Posterior vena cava (tissue), 2 donors: ENCODE data around the gene CDC27. TPM values are rescaled to one million over a fixed set of nuclear protein-coding genes. Genes with fewer than 3 reads are reported as not detected.
"Not testable (repeated sequence)": the region's sequence is repeated elsewhere in the genome, so short reads cannot be mapped to it uniquely, and the experiment has no call there.

Source experiments
- DNase-seq: peaks from one replicate; pipeline ENCODE4 v3.0.0-alpha.2; 2020; ENCODE audit warnings: low spot score
- intact Hi-C, 2 donors: fragments of 100-400 bp; cut with DNase I; formaldehyde crosslinking; loops; one replicate each; pipeline versions ENCODE4 v1.14.1 to v1.14.2; 2022 to 2023
- total RNA-seq, 2 donors: library from RNA; stranded (reverse); fragmentation: NEBNext Ultra II Directional; extraction: Animal tissue kit (Norgen Biotek cat#: 25700); gene quantifications; one replicate each; pipeline ENCODE4 v1.2.1, GENCODE V29; 2021
- donor health status: DM: yes; HTN: yes; CAD: no.
- donor health status: DM: yes; HTN: yes; CAD: no.

CDC27 gene
- total RNA-seq, 2 donors from 2014 or later, result 82.7 to 103 TPM

DNA sequence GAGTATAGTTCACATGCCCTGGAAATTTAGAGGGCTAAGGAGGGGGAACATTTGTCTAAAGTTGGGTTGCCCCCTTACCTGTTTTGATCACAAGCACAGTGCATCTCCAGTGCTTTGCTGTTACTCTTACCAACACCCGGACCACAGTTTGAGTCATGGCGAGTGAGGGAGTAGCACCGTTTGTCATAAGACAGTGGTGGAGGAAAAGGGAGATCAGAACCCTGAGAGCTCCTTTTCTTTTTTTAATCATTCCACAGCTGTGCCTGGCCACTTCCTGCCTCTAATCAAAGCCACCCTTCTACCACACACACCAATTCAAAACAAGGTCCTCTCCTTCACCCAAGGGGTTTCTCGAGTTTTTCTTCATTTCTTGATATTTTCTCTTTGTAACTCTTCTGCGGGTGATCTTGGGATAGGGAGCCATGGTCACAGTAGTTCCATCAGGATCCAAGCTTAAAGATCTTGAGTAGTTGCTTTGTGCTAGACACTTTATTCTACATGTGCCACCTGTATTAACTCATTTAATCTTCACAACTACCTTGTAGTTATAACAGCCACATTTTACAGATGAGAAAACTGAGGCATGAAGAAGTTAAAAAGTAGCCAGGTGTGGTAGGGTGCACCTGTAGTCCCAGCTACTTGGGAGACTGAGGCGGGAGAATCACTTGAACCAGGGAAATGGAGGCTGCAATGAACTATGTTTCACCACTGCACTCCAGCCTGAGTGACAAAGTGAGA lies 15.1 kb upstream of the CDC27 start:
- DNase-seq, result no peak
- intact Hi-C loops, result no loop called here

DNA sequence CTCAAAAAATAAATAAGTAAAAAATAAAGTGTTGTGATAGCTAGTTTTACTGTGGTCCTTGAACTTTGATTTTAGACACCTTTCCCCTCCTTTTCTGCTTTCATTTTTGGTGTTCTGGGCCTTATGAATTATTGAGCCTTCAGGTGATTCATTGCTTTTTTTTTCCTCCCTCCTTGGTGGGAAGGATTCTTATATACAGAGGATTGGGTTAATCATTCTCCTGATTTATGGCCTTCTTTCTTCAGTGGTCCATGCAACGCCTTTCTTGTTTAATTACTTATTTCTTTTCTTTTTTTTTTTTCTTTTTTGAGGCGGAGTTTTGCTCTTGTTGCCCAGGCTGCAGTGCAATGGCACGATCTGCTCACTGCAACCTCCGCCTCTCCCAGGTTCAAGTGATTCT lies 12.1 kb upstream of the CDC27 start:
- intact Hi-C loops, result no loop called here
- DNase-seq, result no peak

DNA sequence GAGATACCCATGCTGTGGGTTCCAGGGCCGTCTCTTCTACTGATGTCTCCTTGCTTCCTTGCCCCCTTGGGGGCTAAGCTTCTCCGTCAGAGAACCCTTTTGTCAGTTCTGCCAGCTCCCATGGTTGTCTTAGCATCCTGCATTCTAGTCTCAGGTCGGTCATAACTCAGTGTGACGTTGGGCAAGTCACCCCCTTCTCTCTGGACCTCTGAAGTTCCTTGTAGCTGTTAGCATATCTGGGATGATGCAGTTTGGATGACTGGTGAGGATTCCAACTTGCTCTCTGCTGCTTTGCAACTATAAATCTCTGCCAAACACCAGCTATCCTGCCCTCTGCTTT lies 11.2 kb upstream of the CDC27 start:
- intact Hi-C loops, result no loop called here
- DNase-seq, result no peak

DNA sequence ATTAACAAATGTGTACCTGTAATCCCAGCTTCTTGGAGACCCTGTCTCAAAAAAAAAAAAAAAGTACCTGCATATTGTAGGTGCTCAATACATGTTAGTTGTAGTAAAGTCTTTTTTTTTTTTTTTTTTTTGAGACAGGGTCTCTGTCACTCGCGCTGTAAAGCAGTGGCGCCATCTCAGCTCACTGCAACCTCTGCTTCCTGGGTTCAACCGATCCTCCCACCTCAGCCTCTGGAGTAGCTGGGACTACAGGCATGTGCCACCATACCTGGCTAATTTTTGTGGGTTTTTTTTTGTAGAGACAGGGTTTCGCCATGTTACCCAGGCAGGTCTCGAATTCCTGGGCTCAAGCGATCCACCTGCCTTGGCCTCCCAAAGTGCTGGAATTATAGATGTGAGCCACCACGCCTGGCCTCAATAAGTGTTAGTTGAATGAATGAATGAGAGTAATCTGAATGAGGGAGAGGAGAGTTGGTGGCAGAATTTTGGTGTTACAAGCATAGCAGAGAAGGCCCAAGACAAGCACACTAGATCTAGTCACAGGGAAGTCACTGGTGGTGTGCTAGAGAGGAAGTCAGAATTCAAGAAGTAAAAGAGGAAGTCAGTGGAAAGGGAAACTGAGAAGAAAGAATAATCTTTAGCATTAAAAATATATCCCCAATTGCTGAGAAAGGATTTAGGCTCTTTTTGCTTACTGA lies 10.7 kb upstream of the CDC27 start:
- DNase-seq, result no peak
- intact Hi-C loops, result no loop called here

DNA sequence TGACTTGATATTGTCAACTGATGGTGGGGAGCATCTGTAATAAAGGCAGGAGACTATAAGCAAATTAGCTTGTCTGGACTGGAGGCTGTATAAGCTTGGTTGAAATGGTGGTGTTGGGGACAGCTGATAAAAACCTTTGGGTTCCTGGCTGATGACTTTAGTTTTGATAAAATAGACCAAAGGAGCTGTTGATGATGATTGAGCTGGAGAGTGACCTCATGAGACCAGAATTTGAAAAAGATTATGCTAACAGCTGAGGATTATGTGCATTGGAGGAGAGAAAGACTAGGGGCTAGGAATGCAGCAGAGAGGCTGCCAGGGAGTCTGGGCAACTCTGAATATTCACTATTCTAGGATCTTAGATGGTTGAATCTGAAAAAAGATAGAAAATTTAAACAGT lies 8.7 kb upstream of the CDC27 start:
- no peak for DNase-seq
- intact Hi-C loops, result no loop called here

DNA sequence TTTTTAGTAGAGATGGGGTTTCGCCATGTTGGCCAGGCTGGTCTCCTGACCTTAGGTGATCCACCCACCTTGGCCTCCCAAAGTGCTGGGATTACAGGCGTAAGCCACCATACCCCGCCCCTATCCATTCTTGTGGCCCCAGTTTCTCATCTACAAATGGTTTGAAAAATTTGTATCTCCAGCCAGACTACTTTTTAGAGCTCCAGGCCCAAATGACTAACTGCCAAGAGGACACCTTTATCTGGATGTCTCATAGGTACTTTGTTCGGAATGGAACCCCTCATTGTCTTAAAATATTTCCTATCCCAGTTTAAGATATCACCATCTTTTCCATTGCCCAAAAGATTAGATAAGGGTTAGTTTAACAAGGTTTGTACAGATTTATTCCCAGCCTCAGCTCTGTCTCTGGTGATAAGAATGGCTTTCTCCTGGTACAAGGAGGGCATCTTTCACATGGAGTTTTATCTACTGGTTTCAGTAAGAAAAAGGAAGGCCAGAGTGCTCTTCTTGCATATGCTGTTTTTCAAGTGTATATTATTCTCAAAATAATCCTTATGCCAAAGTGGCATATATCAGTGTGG lies 4.9 kb upstream of the CDC27 start:
- DNase-seq, result no peak
- intact Hi-C loops, result no loop called here

DNA sequence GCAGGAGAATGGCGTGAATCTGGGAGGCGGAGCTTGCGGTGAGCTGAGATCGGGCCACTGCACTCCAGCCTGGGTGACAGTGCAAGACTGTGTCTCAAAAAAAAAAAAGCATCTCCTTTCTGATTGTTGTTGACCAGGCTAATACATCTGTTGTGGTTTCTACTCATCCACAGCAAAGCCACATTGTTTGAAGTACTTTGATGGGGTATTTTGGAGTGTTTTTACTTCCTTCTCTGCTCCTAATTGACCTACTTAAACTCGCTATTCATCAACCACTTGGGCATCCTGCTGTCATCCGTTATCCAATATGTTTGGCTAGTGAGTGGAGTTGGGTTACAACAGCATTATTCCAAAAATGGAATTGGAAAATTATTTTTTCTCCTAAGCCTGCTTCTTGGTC lies 3.5 kb upstream of the CDC27 start:
- intact Hi-C loops, result no loop called here
- no peak for DNase-seq

DNA sequence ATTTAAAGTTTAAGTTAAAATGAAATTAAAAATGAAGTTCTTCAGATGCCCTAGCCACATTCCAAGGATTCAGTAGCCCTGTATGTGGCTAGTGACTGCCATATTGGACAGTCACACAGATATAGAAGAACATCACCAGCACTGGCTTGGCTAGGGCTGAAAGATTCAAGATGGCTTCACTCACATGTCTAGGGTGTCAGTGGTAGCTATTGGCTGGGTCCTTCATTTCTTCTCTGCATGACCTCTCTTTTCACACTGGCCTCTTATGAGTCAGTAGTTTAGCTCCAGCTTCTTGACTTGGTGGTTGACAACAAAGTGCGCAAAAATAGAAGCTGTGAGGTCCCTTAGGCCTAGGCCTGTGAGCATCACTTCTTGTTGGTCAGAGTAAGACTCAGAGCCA lies 1.7 kb upstream of the CDC27 start:
- no peak for DNase-seq
- intact Hi-C loops, result no loop called here

DNA sequence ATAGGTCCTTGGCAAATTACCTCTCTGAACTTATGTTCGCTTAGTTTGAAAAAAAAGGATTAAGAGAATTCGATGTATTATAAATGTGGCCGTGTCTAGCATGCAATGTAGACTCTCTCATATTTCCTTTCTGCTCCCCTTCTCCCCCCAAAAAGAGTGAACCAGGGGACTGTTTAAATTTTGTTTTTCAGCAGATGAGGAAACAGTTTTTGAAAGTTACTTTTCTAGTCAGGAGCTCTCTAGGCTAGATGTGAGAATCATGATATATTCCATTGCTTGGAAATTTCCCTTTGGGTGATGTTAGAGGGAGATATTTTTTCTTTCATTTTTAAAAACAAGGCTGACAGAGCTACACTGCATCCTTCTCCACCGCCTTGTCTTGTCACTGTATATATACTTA lies 1.1 kb upstream of the CDC27 start:
- no peak for DNase-seq
- intact Hi-C loops, result no loop called here

DNA sequence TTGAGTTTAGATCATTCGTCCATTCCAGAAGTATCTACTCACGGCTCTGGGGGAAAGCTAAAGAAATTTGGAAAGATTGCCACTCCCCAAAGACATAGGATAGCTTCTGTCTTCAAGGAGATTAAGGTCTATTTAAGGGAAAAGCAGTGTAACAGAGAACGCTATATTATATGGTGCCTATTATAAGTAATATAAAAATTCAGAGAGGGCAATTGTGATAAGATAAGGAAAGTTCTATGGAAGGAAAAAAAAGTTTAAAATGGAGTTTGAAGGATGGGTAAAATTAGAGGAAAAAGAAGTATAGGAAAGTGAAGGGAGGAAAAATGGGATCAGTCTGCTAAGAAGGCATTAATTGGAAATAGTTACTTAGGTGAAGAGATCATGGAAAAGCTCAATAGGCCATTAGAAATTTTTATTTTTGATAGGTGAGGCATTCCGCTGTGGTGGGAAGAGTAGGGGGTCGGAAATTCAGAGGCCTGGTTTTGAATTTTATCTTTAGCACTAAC lies 690 bp upstream of the CDC27 start:
- DNase-seq, result no peak
- intact Hi-C loops, result loop anchor here in 1 of 2 donors (5.0 kb wide), 1 partner anchor 38 kb away; no protein-coding TSS in a partner anchor

DNA sequence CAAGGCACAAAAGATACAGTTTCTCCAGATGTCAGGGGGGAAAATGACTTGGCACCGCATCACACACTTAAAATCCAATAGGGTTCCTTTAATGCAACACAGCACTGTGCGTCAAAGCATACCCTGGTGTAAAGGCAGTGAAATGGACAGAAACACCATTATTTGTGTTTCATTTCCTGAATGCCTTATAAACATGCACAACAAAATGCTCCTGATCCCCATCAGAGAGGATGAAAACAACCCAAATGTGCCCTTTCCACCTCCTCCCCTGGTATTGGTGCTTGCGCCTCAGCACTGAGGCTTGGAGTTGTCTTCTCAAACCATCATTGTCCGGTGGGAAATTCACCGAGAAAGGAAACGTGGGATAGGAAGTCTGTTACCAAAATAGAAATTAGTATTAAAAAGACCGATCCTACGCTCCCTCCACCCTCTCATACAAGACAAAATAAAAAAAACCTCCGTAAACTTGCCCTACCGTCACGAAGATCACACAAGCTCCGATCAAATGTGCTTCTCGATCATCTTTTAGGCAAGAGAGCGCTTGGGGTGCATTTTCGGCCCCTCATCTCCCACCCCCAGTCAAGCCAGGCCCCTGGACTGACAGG lies 722 bp downstream of the CDC27 start:
- no peak for DNase-seq

DNA sequence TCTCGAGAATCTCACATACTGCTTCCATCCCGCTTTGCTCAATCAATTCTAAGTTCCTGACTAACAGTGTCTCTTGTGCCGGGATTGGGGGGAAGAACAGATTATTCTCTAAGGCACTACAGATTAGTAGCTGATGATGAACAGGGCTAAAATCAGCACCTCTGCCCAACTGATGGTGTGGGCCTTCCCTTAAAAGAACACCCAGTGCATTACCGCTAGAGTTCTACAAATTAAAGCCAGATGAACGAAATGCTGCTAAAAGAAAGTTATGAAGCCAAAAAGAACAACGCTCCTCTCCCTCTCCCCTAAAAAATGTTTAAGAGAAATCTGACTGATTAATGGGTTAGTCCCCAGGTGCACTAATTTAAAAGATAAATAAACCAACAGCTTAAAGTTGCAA lies 4.4 kb downstream of the CDC27 start:
- intact Hi-C loops, result loop anchor here in 1 of 2 donors (5.0 kb wide), 1 partner anchor 43 kb away; no protein-coding TSS in a partner anchor
- DNase-seq, result no peak

More for the DNA sequence above, 722 bp downstream of the CDC27 start:
- intact Hi-C loops, result loop anchor here in 1 of 2 donors (5.0 kb wide), 1 partner anchor 39 kb away; no protein-coding TSS in a partner anchor

DNA sequence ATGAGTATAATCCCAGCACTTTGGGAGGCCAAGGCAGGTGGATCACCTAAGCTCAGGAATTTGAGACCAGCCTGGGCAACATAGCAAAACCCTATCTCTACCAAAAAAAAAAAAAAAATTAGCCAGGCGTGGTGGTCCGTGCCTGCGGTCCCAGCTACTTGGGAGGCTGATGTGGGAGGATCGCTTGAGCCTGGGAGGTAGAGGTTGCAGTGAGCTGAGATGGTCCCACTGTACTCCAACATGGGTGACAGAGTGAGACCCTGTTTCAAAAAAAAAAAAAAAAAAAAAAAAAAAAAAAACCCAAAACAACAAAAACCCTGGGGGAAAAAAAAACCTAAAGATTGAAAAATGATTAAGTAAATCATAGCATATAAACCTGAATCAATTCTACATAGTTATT lies 8.1 kb downstream of the CDC27 start:
- intact Hi-C loops, DNase-seq: not testable (repeated sequence)

DNA sequence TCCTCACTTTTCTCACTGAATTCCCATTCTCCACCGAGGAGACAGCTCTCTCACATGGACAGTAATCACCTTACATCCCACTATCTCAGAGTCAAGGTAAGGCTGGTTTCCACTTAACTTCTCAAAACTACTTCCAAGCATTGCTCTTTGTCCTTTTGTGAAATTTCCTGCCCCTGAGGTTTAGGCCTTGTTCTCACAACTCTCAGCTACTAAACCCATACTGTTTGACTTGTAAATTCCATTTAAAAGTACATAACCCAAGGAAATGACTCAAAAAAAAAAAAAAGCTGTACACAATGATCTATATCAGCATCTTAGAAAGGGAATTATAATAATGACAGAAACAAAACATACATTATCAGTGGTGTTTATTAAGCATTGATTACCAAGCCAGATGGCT lies 8.8 kb downstream of the CDC27 start:
- no peak for DNase-seq
- intact Hi-C loops, result no loop called here

DNA sequence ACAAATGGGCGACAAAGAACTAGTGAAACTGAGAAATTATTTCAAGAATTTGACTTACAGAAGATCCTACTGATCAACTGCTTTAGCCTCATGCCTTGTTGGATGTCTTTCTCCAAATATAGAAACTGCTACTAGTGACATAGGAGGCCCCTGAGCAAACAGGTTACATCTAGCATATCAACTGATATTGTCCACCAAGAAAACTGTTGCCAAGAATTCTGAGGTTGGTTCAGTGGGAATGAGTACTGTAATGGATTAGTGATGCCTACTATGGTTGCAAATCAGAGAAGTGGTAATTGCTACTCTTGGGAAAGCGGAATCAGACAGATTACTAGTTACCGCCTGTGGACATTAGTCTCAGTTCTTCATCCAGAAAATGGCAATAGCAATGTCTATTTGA lies 10.0 kb downstream of the CDC27 start:
- DNase-seq, result no peak
- intact Hi-C loops, result loop anchor here in 1 of 2 donors (5.0 kb wide), 1 partner anchor 278 kb away; no protein-coding TSS in a partner anchor

DNA sequence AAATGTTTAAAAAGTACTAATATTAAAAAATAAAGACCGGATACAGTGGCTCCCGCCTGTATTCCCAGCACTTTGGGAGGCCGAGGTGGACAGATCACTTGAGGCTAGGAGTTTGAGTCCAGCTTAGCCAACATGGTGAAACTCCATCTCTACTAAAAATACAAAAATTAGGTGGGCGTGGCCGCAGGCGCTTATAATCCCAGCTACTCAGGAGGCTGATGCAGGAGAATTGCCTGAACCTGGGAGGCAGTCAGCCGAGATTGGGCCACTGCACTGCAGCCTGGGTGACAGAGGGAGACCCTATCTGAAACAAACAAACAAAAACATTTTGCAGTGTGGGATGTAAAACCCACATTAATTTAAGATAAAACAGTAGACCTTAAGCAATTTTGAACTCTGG lies 11.8 kb downstream of the CDC27 start:
- intact Hi-C loops, result loop anchor here in 1 of 2 donors (5.0 kb wide), 1 partner anchor 280 kb away; no protein-coding TSS in a partner anchor
- DNase-seq, result no peak

DNA sequence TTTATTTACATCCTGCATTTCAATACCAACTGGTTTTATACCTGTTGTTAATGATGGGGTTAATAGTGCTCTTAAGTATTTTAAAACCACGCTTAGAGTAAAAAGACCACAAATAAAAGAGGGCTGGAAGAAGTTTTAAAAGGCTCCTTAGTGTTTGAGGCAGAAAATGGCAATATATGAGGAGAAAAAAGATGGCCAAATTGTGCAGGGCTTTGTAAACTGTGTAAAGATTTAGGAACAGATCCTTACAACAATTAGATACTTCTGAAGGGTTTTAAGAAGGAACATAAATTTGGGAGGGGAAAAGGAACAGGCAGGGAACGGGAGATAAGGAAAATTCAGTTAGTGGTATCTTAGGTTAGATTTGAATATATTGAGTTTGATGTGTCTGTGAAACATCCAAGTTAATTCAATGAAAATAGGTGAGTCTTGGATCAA lies 12.7 kb downstream of the CDC27 start:
- intact Hi-C loops, result loop anchor here in 1 of 2 donors (5.0 kb wide), 1 partner anchor 281 kb away; no protein-coding TSS in a partner anchor
- no peak for DNase-seq

DNA sequence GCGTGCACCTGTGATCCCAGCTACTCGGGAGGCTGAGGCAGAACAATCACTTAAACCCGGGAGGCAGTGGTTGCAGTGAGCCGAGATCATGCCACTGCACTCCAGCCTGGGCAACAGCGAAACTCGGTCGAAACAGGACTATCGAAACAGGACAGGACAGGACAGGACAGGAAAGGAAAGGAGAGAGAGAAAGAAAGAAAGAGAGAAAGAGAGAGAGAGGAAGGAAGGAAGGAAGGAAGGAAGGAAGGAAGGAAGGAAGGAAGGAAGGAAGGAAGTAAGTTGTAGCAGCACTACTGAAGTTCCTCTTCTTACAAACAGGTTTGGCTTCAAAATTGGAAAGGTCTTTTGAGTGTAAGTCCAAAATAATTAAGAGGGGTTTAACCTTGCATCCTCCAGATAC lies 14.3 kb downstream of the CDC27 start:
- DNase-seq, result not testable (repeated sequence)
- intact Hi-C loops, result loop anchor here in 1 of 2 donors (5.0 kb wide), 1 partner anchor 282 kb away; no protein-coding TSS in a partner anchor

DNA sequence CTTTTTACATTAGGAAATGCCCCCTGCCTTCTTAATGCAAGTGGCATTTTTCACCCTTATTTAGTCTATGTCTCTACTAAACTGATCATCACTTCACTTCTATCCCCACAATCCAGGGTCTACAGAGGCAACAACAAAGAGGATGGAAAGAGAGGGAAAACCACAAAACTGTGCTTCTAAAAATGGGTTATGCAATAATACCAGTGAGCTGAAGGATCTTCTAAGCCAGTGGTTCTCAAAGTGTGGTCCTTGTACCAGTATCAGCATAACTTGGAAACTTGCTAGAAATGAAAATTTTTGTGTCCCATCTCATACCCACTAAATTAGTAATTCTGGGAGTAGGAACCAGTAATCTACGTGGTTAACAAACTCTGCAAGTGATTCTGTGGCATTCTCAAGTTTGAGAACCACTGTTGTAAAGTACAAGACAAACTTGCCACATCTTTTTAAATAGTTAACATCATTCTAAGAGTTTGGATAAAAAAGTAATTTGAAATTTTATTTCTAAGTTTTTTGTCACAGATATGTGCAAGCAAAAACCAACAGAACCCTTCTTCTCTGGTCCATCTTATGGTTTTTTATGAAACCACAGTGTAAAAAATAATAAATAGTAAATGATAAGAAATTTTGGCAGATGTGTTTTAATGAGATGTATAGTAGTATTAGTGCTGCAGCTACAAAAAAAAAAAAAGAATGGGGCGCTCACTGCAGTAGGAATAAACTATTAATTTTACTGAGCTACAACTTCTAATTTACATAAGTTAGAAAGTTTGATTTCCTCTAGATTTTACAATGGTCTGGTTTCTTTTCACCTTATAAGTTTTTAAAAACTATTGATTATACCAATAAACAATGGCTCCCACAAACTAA lies 16.2 kb downstream of the CDC27 start:
- intact Hi-C loops, result no loop called here
- no peak for DNase-seq
